Measurements from ENCODE around the gene ARSG. TPM values are rescaled to one million over a fixed set of nuclear protein-coding genes. Genes with fewer than 3 reads are reported as not detected.

ARSG gene
- total RNA-seq, 1 experiment from 2014 or later: 6.1 TPM

DNA sequence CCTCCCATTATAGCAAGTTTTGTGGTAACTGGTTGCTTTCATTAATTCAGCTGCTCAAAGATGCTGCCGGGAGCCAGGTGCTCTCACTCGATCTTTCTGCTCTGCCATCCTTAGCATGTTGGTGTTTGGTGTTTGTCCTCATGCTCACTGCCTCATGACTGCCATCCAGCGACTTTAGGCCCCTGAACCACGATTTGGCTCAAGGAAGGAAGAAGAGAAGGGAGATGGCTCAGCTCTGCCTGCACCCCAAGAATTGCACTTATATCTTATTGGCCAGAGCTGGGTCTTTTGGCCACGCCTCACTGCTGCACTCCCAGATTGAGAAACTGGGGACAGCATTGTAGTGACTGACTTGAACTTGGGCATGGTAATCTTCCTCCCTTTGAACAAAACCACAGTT lies 52.7 kb downstream of the ARSG start:
- Mint-ChIP-seq H3K27ac (ENCODE audit: unreplicated experiment) (no peak overlapping the region), H3K4me1 (ENCODE audit: low read depth, unreplicated experiment) (no peaks in the 10 kb centered on the region), H3K4me3 (ENCODE audit: unreplicated experiment) (no peak overlapping the region), H3K27me3 (ENCODE audit: insufficient read depth, unreplicated experiment) (no peaks in the 10 kb centered on the region), H3K36me3 (ENCODE audit: insufficient read depth, unreplicated experiment) (no peaks in the 10 kb centered on the region), H3K9me3 (ENCODE audit: unreplicated experiment) (no peaks in the 10 kb centered on the region)
- Histone ChIP-seq H3K9me3 (no peaks in the 10 kb centered on the region), H3K4me1 (no peaks in the 10 kb centered on the region), H3K36me3 (ENCODE audit: control insufficient read depth, insufficient read depth, low read length) (no peaks in the 10 kb centered on the region), H3K27me3 (replicated peaks; ENCODE audit: control insufficient read depth, insufficient read depth, low read length) (no peaks in the 10 kb centered on the region), H3K4me3 (ENCODE audit: low read depth, low read length) (no peak overlapping the region)
- ChIA-PET POLR2A (no interaction called here), CTCF (no interaction called here)
- no TSS peak for BruUV-seq (replicated peaks)
- intact Hi-C loops (cut with micrococcal nuclease; ENCODE audit: unreplicated experiment): no loop called here
- TF ChIP-seq, protein P1, sequence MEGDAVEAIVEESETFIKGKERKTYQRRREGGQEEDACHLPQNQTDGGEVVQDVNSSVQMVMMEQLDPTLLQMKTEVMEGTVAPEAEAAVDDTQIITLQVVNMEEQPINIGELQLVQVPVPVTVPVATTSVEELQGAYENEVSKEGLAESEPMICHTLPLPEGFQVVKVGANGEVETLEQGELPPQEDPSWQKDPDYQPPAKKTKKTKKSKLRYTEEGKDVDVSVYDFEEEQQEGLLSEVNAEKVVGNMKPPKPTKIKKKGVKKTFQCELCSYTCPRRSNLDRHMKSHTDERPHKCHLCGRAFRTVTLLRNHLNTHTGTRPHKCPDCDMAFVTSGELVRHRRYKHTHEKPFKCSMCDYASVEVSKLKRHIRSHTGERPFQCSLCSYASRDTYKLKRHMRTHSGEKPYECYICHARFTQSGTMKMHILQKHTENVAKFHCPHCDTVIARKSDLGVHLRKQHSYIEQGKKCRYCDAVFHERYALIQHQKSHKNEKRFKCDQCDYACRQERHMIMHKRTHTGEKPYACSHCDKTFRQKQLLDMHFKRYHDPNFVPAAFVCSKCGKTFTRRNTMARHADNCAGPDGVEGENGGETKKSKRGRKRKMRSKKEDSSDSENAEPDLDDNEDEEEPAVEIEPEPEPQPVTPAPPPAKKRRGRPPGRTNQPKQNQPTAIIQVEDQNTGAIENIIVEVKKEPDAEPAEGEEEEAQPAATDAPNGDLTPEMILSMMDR (IDR thresholded peaks at IDR 0.05; ENCODE audit: insufficient read depth in 1 of 2, low read depth in 1 of 2, low read length in 1 of 2, severe bottlenecking in 1 of 2, unreplicated experiment in 1 of 2): no peak
- DNase-seq: no peak

DNA sequence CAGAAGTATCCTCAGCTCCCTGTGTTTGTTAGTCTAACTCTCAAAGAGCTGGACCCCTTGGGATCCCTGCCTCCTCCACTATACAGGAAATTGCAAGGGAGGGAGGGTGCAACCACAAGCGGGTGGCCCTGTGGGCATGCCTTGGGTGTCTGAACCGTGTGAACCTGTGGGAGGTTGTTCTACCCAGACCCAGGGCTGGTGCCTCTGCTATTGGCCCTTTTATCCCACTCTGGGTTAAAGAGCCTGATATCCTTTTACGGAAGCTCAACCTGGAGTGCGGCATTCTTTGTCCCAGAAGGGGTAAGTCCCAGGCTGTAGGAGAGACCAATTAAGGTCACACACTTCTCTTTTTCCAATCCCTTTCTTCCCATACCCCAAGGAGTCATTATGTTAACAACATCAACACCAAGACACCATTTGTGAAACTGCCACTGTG lies 53.4 kb downstream of the ARSG start:
- Mint-ChIP-seq H3K4me3 (ENCODE audit: unreplicated experiment) (no peak overlapping the region), H3K4me1 (ENCODE audit: low read depth, unreplicated experiment) (no peaks in the 10 kb centered on the region), H3K36me3 (ENCODE audit: insufficient read depth, unreplicated experiment) (no peaks in the 10 kb centered on the region), H3K27me3 (ENCODE audit: insufficient read depth, unreplicated experiment) (no peaks in the 10 kb centered on the region), H3K27ac (ENCODE audit: unreplicated experiment) (no peak overlapping the region), H3K9me3 (ENCODE audit: unreplicated experiment) (no peaks in the 10 kb centered on the region)
- Histone ChIP-seq H3K36me3 (ENCODE audit: control insufficient read depth, insufficient read depth, low read length) (no peaks in the 10 kb centered on the region), H3K27me3 (replicated peaks; ENCODE audit: control insufficient read depth, insufficient read depth, low read length) (no peaks in the 10 kb centered on the region), H3K4me3 (ENCODE audit: low read depth, low read length) (no peak overlapping the region), H3K9me3 (no peaks in the 10 kb centered on the region), H3K4me1 (no peaks in the 10 kb centered on the region)
- POLR2A ChIA-PET: no interaction called here
- BruUV-seq (replicated peaks): no TSS peak
- TF ChIP-seq, protein P1 (IDR thresholded peaks at IDR 0.05; ENCODE audit: insufficient read depth in 1 of 2, low read depth in 1 of 2, low read length in 1 of 2, severe bottlenecking in 1 of 2, unreplicated experiment in 1 of 2): no peak
- no peak for DNase-seq
- intact Hi-C loops (cut with micrococcal nuclease; ENCODE audit: unreplicated experiment): no loop called here
- CTCF ChIA-PET: no interaction called here

DNA sequence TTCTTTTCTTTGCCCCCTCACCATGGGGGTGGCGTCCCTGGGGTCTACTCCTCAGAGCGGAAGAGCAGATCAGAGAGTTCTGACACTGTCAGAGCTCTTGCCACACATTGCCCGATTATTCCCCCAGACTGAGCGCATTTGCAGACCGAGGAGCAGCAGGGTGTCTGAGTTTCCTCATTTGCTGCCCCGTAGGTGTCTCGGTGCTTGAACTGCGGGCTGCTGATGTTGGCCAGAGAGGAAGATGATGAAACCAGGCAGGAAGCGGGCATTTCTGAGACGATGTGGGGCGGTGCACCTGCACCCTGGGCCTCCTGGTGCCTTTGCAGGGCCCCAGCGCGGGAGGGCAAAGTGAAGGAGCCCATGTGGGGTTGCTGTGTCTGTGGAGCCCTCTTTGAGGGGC lies 55.2 kb downstream of the ARSG start:
- H3K36me3 Mint-ChIP-seq (ENCODE audit: insufficient read depth, unreplicated experiment): no peaks in the 10 kb centered on the region
- ChIA-PET POLR2A (no interaction called here), CTCF (no interaction called here)
- DNase-seq: no peak
- no peaks in the 10 kb centered on the region for H3K9me3 Mint-ChIP-seq (ENCODE audit: unreplicated experiment)
- H3K4me1 ChIP-seq: no peaks in the 10 kb centered on the region
- H3K27me3 ChIP-seq (replicated peaks; ENCODE audit: control insufficient read depth, insufficient read depth, low read length): no peaks in the 10 kb centered on the region
- TF ChIP-seq, protein P1 (IDR thresholded peaks at IDR 0.05; ENCODE audit: insufficient read depth in 1 of 2, low read depth in 1 of 2, low read length in 1 of 2, severe bottlenecking in 1 of 2, unreplicated experiment in 1 of 2): no peak
- no peaks in the 10 kb centered on the region for H3K27me3 Mint-ChIP-seq (ENCODE audit: insufficient read depth, unreplicated experiment)
- intact Hi-C loops (cut with micrococcal nuclease; ENCODE audit: unreplicated experiment): no loop called here
- no peak overlapping the region for H3K4me3 ChIP-seq (ENCODE audit: low read depth, low read length)
- H3K4me1 Mint-ChIP-seq (ENCODE audit: low read depth, unreplicated experiment): no peaks in the 10 kb centered on the region
- no peak overlapping the region for H3K27ac Mint-ChIP-seq (ENCODE audit: unreplicated experiment)
- no TSS peak for BruUV-seq (replicated peaks)
- no peaks in the 10 kb centered on the region for H3K36me3 ChIP-seq (ENCODE audit: control insufficient read depth, insufficient read depth, low read length)
- H3K4me3 Mint-ChIP-seq (ENCODE audit: unreplicated experiment): no peak overlapping the region
- H3K9me3 ChIP-seq: no peaks in the 10 kb centered on the region

Data from Caco-2 (cell line).